GM18498 (cell line): Measurements from ENCODE around the gene CCDC197.
A peak's percentile ranks its signal among the peaks of the same experiment; 100 is the strongest.

Experiments used
- ATAC-seq: cut with Tn5 transposase; IDR thresholded peaks from one replicate; pipeline ENCODE4 v1.9.1; 2021; ENCODE audit warnings: mild to moderate bottlenecking, moderate library complexity; ENCODE audit not compliant: unreplicated experiment

CCDC197 gene

GRCh38 chr14:93997082-93997481, at the start of gene CCDC197:
Gene CCDC197, plus strand, starts transcription at chr14:93997301. Its CDS starts 831 bp downstream, at chr14:93998132.
- no peak for ATAC-seq

GRCh38 chr14:93949511-93950075, 47.5 kb upstream of the CCDC197 start:
- ATAC-seq = no peak

- no peak for ATAC-seq
Measured at GRCh38 chr14:93950948-93951634, 46.0 kb upstream of the CCDC197 start.

- ATAC-seq = no peak
Measured at GRCh38 chr14:93951635-93952540, 45.2 kb upstream of the CCDC197 start.

GRCh38 chr14:93952829-93953228, 44.3 kb upstream of the CCDC197 start:
- no peak for ATAC-seq

- no peak for ATAC-seq
Measured at GRCh38 chr14:93953263-93953662, 43.8 kb upstream of the CCDC197 start.

GRCh38 chr14:93953739-93954515, 43.2 kb upstream of the CCDC197 start:
- no peak for ATAC-seq

- no peak for ATAC-seq
Measured at GRCh38 chr14:93954516-93954830, 42.6 kb upstream of the CCDC197 start.

GRCh38 chr14:93954900-93955849, 41.9 kb upstream of the CCDC197 start:
- ATAC-seq = peak; percentile 37

GRCh38 chr14:93955850-93956481, 41.1 kb upstream of the CCDC197 start:
- no peak for ATAC-seq

- ATAC-seq = no peak
Measured at GRCh38 chr14:93956514-93957332, 40.4 kb upstream of the CCDC197 start.

GRCh38 chr14:93957333-93957710, 39.8 kb upstream of the CCDC197 start:
- no peak for ATAC-seq

- ATAC-seq = no peak
Measured at GRCh38 chr14:93957751-93958566, 39.1 kb upstream of the CCDC197 start.

- ATAC-seq = no peak
Measured at GRCh38 chr14:93958567-93959238, 38.4 kb upstream of the CCDC197 start.

GRCh38 chr14:93959239-93960107, 37.6 kb upstream of the CCDC197 start:
- ATAC-seq = peak; percentile 73

- ATAC-seq = no peak
Measured at GRCh38 chr14:93960108-93960475, 37.0 kb upstream of the CCDC197 start.
